Mammary epithelial cell (primary cell): Measurements from ENCODE around the gene BSN.

ENCODE experiments used
- EZH2 ChIP-seq: IDR thresholded peaks from 2 replicates; pipeline ENCODE4 v1.6.1; 2012; ENCODE audit warnings: low read length, inconsistent platforms, borderline replicate concordance
- TF ChIP-seq, protein P1 (sequence below), 2 donors: IDR thresholded peaks in 1 of 2; conservative IDR thresholded peaks in 1 of 2; 2 replicates each; pipeline ENCODE4 v1.5.1; 2011 to 2012; ENCODE audit warnings: inconsistent platforms in 2 of 2, low read length in 2 of 2, mild to moderate bottlenecking in 2 of 2, control low read depth in 1 of 2, low read depth in 1 of 2; ENCODE audit not compliant: insufficient read depth in 1 of 2; ENCODE audit errors: extremely low read depth in 1 of 2

DNA sequence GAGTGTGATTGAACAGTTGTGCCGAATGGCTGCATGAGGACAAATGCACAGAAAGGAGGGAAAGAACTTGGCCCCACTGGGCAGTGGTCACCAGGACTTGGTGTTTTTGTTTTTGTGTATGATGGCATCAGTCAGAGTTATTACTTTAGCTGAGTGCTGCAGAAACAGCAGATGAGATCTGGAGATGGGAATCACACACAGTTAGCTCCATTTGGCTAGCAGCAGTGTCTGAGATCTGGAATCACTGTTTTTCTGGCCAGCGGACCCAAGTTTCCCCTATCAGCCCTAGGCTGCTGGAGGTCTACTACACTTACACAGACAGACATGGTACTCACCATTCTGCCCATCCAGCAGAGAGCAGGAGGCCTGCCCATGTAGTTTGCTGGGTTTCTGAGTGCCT is 74.0 kb downstream of the BSN start:
- TF ChIP-seq, protein P1, sequence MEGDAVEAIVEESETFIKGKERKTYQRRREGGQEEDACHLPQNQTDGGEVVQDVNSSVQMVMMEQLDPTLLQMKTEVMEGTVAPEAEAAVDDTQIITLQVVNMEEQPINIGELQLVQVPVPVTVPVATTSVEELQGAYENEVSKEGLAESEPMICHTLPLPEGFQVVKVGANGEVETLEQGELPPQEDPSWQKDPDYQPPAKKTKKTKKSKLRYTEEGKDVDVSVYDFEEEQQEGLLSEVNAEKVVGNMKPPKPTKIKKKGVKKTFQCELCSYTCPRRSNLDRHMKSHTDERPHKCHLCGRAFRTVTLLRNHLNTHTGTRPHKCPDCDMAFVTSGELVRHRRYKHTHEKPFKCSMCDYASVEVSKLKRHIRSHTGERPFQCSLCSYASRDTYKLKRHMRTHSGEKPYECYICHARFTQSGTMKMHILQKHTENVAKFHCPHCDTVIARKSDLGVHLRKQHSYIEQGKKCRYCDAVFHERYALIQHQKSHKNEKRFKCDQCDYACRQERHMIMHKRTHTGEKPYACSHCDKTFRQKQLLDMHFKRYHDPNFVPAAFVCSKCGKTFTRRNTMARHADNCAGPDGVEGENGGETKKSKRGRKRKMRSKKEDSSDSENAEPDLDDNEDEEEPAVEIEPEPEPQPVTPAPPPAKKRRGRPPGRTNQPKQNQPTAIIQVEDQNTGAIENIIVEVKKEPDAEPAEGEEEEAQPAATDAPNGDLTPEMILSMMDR (conservative IDR thresholded peaks at IDR 0.05 in 1 of 2, IDR thresholded peaks at IDR 0.05 in 1 of 2; ENCODE audit: extremely low read depth in 1 of 2, insufficient read depth in 1 of 2, low read depth in 1 of 2, low read length in 2 of 2): no peak
- no peak for TF ChIP-seq EZH2
